K562 treated with DMSO at 1 percent for 24 hours (cell line): Measurements from ENCODE around the gene CD4. TPM values are rescaled to one million over a fixed set of nuclear protein-coding genes. Genes with fewer than 3 reads are reported as not detected.

Experiments used
- total RNA-seq: library from RNA; unstranded; fragments of 300-600 nt; gene quantifications from 2 replicates; pipeline ENCODE4 v1.2.3, GENCODE V29; 2022; ENCODE audit warnings: low read depth; ENCODE audit not compliant: insufficient read depth

The CD4 gene
- total RNA-seq: 0.10 TPM in 1 of 2 replicates, not detected in the other

DNA sequence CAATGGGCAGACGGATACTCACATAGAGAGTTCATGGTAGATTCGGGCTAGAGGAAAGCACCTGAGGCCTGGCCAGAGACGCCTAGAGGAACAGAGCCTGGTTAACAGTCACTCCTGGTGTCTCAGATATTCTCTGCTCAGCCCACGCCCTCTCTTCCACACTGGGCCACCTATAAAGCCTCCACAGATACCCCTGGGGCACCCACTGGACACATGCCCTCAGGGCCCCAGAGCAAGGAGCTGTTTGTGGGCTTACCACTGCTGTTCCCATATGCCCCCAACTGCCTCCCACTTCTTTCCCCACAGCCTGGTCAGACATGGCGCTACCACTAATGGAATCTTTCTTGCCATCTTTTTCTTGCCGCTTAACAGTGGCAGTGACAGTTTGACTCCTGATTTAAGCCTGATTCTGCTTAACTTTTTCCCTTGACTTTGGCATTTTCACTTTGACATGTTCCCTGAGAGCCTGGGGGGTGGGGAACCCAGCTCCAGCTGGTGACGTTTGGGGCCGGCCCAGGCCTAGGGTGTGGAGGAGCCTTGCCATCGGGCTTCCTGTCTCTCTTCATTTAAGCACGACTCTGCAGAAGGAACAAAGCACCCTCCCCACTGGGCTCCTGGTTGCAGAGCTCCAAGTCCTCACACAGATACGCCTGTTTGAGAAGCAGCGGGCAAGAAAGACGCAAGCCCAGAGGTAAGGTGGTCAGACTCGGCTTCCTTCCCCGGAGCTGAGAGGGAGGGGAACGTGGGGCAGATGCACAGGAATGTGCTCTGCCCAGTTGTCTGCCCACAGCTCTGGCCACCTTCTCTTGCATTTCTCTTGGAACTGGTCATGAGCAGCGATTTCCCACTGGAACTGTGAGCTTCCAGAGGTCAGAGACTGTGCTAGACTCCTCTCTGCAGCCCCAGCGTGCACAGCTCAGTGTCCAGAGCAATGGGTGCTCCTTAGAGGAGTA, at the start of gene CD4:
Gene CD4, plus strand, starts transcription at position 557 of the 953 bp plus-strand sequence. CDS start 10,611 bp downstream, outside the sequence.

DNA sequence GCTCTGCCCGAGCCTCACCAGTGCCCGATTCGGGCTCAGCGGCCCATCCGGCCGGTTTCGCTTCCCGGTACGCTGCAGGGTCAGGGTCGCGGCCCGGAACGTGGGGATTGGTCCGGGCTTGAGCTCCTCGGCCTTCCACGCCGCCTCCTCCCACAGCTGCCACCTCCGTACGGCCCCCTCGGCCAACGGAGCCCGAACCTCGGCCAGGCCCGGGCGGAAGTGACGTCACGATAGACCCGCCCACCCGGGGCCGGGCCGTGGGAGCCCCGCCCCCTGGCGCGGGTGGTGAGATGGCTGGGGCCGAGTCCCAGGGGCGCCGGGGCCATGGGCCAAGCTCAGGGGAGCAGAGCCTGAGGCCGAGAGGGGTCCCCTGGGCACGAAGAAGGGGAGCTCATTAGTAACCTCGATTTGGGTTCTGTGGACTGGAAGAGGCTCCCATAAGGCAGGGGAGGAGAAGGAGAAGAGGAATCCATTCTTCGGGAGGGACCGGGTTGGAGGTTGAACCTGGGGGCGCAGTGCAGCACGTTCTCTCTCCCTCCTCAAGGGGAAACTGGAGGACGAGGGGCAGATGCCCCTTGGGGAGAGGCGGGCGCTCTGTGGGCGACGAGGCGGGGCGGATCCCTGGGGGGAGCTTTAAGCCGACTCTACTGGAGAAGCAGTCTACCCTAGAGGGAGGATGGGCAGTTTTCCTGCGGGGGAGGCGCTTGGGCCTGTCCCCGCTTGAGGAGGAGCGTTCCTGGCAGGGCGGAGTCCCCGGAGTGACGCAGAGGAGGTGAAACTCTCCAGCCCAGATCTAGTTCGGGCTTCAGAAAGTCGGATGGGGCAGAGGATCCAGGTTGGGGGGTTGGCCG, 36.2 kb upstream of the CD4 start, which contains the start of gene MLF2:
Gene MLF2, minus strand, starts transcription at position 221 of the 851 bp plus-strand sequence. CDS start 807 bp downstream, outside the sequence.

GRCh38 chr12:6765634-6766581, 23.4 kb upstream of the CD4 start, which contains the start of gene PTMS:
PTMS (plus strand) TSS chr12:6766363; CDS start chr12:6766706, 343 bp downstream.

GRCh38 chr12:6772331-6772695, 17.0 kb upstream of the CD4 start, which contains the start of gene LAG3:
LAG3 (plus strand) TSS chr12:6772520; CDS start chr12:6772853, 333 bp downstream.

DNA sequence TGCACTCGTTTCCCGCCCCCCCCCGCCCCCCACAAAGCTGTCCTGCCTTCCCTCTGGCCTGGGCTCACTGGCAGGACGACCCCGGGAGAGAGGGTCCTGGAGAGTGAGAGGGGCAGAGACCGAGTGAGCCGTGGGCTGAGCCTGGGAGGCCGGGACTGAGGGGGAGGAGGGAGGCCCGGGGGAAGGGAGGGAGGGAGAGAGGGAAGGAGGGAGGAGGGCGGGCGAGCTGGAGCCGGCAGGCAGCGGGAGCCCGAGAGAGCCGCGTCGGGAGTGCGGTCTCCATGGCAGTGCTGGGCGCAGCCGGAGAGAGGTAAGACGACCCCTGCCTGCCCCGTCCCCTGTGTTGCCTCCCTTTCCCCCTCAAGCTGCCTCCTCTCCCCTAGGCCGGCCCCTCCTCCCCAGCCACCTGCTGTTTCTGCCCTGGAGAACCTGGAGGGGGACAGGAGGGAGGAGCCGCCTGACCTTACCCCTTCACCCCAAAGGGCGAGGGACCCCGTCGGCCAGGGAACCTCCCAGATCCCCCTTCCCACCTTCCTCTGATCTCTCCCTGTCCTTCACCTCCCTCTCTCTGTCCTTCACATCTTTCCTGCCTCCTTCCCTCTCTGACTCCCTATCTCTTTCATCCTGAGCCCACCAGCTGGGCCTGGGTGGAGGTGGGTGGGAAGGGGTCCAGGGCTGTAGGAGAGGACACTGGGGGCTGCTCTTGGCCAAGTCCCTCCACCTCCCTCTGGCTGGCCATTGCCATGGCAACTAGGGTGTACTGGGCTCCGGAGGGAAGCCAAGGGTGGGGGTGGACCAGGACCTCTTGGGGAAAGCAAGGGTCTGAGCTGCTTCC, 32.5 kb downstream of the CD4 start, which contains the start of gene GPR162:
Gene GPR162, plus strand, starts transcription at position 231 of the 835 bp plus-strand sequence. CDS start 2,078 bp downstream, outside the sequence.

GRCh38 chr12:6827982-6828780, 38.9 kb downstream of the CD4 start, which contains the start of gene P3H3:
P3H3 (plus strand) TSS chr12:6828407; CDS start chr12:6828441, 34 bp downstream.

GRCh38 chr12:6840761-6841515, 51.6 kb downstream of the CD4 start, which contains the start of gene GNB3:
GNB3 (plus strand) TSS chr12:6840925; CDS start chr12:6841288, 363 bp downstream.

DNA sequence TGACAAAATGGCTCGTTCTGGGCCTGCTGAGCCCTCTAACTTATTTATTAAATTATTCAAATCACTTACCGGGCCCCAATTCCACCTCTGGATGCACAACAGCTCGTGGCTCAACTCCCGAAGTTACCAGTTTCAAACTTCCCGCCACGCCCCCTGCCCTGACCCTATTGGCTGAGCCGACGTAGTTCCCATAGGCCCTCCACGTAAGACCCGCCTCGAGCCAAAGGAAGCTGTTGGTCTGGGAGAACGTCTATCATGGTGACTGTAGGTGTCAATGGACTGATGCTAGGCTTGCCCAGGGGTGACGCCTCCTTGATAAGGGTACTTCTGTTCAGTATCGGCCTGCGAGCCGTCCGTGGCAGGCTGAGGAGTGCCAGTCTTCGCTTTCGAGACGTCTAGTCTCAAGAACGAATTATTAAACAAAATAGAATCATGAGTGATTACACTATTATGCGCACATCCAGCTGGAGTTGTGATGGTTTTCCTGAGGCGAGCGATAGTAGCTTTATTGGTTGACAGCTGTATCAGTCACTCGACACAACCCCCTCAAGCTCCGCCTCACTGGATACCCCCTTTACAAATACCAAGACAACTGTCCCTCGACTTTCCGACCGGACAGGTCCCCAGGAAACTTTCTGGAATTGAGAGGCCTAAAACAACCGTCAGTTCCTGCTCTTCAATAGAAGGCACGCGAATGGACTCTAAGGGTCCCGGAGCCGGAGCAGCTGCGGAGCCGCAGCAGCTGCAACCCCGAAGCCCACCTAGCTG, 62.0 kb downstream of the CD4 start, which contains the start of gene CDCA3:
Gene CDCA3, minus strand, starts transcription at position 134 of the 768 bp plus-strand sequence. CDS start 334 bp downstream, outside the sequence.

DNA sequence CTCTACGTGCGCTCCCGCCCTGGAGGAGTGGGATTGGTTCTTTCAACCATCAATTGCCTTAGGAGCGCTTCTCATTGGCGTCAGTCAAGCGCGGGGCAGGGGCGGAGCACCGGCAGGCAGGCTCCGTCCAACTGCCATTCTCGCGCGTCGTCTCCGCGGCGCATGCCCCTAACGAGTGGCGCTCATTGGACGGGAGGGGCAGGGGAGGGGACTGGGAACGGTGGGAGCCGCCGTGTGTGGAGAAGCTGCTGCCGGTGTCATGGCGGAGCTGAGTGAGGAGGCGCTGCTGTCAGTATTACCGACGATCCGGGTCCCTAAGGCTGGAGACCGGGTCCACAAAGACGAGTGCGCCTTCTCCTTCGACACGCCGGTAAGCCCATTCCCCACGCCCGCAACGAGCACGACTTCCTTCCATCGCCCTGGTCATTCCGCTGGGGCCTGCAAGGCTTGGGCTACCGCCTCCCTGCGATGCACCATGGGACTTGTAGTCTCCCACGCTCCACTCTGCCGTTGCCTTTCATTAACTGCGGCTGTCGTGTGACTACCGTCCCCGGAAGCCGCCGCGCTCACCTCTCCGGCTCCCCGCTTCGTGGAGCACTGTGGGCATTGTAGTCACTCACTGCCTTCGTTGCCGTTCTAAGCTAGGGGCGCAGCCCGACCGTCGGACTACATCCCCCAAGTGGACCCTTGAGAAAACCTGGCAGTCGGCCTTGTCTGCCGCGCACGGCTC, 62.8 kb downstream of the CD4 start, which contains the start of gene USP5:
Gene USP5, plus strand, starts transcription at position 230 of the 730 bp plus-strand sequence. Its CDS starts 30 bp downstream, at position 260.

DNA sequence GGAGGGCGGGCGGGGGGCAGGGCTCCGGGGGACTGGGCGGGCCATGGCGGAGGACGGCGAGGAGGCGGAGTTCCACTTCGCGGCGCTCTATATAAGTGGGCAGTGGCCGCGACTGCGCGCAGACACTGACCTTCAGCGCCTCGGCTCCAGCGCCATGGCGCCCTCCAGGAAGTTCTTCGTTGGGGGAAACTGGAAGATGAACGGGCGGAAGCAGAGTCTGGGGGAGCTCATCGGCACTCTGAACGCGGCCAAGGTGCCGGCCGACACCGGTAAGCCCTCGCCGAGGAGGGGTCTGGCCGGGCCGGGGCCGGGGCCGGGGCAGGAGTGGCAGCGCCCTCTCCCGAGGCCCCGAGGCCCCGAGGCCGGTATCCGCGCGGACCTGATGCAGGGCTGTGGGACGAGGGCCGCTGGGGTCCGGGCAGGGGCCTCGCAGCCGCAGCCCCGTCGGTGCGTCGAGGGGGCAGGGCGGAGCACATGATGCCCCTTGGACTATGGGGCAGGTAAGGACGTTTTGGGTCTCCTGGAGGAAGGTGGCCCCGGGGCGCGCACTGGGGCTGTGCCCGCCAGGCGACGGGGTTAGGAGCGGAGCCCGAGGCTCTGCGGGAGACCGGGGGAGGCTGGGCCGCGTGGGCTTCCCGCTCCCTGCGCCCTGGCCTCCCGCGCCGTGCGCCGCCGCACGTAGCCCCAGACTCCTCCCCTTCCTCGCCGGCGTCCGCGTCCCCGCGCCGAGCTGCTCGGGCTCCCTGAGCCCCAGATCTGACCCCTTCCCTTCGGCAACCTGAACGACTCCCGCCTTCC, 78.3 kb downstream of the CD4 start, which contains the start of gene TPI1:
Gene TPI1, plus strand, starts transcription at position 119 of the 798 bp plus-strand sequence. Its CDS starts 36 bp downstream, at position 155.

Other genes with a start within 250 kb of the CD4 start
- 0.38 TPM in 1 of 2 replicates, not detected in the other for gene IFFO1, start 233.5 kb upstream of the CD4 start, total RNA-seq
- gene NOP2, start 221.2 kb upstream of the CD4 start, total RNA-seq: 23.7 and 26.5 TPM in 2 replicates
- gene CHD4, start 182.1 kb upstream of the CD4 start, total RNA-seq: 272 and 284 TPM in 2 replicates
- 10.7 and 10.8 TPM in 2 replicates for gene LPAR5, start 153.6 kb upstream of the CD4 start, total RNA-seq
- 0.88 and 4.2 TPM in 2 replicates for gene ACRBP, start 142.1 kb upstream of the CD4 start, total RNA-seq
- 29.9 and 30.0 TPM in 2 replicates for gene ING4, start 126.4 kb upstream of the CD4 start, total RNA-seq
- 31.4 and 35.4 TPM in 2 replicates for gene ZNF384, start 100.2 kb upstream of the CD4 start, total RNA-seq
- gene PIANP, start 88.7 kb upstream of the CD4 start, total RNA-seq: 0.10 TPM in 1 of 2 replicates, not detected in the other
- 35.9 and 39.5 TPM in 2 replicates for gene COPS7A, start 65.5 kb upstream of the CD4 start, total RNA-seq
- 177 and 185 TPM in 2 replicates for gene MLF2, start 36.4 kb upstream of the CD4 start, total RNA-seq
- gene PTMS, start 23.2 kb upstream of the CD4 start, total RNA-seq: 448 and 520 TPM in 2 replicates
- 0.81 and 1.1 TPM in 2 replicates for gene LAG3, start 17.0 kb upstream of the CD4 start, total RNA-seq
- gene GPR162, start 32.3 kb downstream of the CD4 start, total RNA-seq: 3.4 and 5.0 TPM in 2 replicates
- 16.1 and 17.8 TPM in 2 replicates for gene P3H3, start 38.9 kb downstream of the CD4 start, total RNA-seq
- 1.3 and 1.7 TPM in 2 replicates for gene GNB3, start 51.4 kb downstream of the CD4 start, total RNA-seq
- gene CDCA3, start 61.8 kb downstream of the CD4 start, total RNA-seq: 26.4 and 26.9 TPM in 2 replicates
- gene USP5, start 62.6 kb downstream of the CD4 start, total RNA-seq: 73.2 and 74.7 TPM in 2 replicates
- 522 and 527 TPM in 2 replicates for gene TPI1, start 78.0 kb downstream of the CD4 start, total RNA-seq
- gene SPSB2, start 83.8 kb downstream of the CD4 start, total RNA-seq: 8.9 and 12.1 TPM in 2 replicates
- 7.1 and 9.8 TPM in 2 replicates for gene LRRC23, start 115.3 kb downstream of the CD4 start, total RNA-seq
- gene ENO2, start 125.1 kb downstream of the CD4 start, total RNA-seq: 36.4 and 37.6 TPM in 2 replicates
- gene ATN1, start 138.4 kb downstream of the CD4 start, total RNA-seq: 46.0 and 52.1 TPM in 2 replicates
- gene RNU7-1, start 154.3 kb downstream of the CD4 start, total RNA-seq: not detected in 2 replicates
- 433 and 493 TPM in 2 replicates for gene C12orf57, start 154.5 kb downstream of the CD4 start, total RNA-seq
- 14.6 and 18.9 TPM in 2 replicates for gene PTPN6, start 161.8 kb downstream of the CD4 start, total RNA-seq
- gene PHB2, start 181.1 kb downstream of the CD4 start, total RNA-seq: 260 and 269 TPM in 2 replicates
- gene EMG1, start 181.4 kb downstream of the CD4 start, total RNA-seq: 17.6 and 18.3 TPM in 2 replicates
- gene LPCAT3, start 228.9 kb downstream of the CD4 start, total RNA-seq: 26.2 and 26.8 TPM in 2 replicates